Gastrocnemius medialis (tissue), 4 donors: ENCODE measurements around the gene LEKR1. TPM values are rescaled to one million over a fixed set of nuclear protein-coding genes. Genes with fewer than 3 reads are reported as not detected.
A peak's percentile ranks its signal among the peaks of the same experiment; 100 is the strongest.

ENCODE experiments used
- ATAC-seq, 2 donors: fragments of 150-250 bp; one replicate each; pipeline ENCODE4 v1.9.1; 2016
- DNase-seq, 2 donors: peaks; one replicate each; pipeline ENCODE4 v3.0.0-alpha.2; 2019
- H3K27ac ChIP-seq, 4 donors: fragments of 200-600 bp; sonication (generic); 1 replicate in 1 of 4; 2 replicates in 3 of 4; pipeline ENCODE4 v1.5.1; 2016 to 2018; ENCODE audit warnings: mild to moderate bottlenecking in 2 of 4, moderate library complexity in 1 of 4
- H3K27me3 ChIP-seq, 3 donors: fragments of 200-600 bp; sonication (generic) in 2 of 3; 1 replicate in 1 of 3; 2 replicates in 2 of 3; pipeline versions ENCODE4 v1.5.1 to v1.6.0; 2016 to 2019; ENCODE audit warnings: mild to moderate bottlenecking in 1 of 3, moderate library complexity in 1 of 3
- H3K36me3 ChIP-seq, 2 donors: fragments of 200-600 bp; sonication (generic) in 1 of 2; one replicate each; pipeline ENCODE4 v1.5.1; 2017 to 2018
- H3K4me1 ChIP-seq, 2 donors: fragments of 200-600 bp; sonication (generic) in 1 of 2; one replicate each; pipeline ENCODE4 v1.5.1; 2016 to 2017; ENCODE audit warnings: mild to moderate bottlenecking in 2 of 2
- H3K4me3 ChIP-seq, 4 donors: fragments of 200-600 bp; sonication (generic) in 3 of 4; 1 replicate in 1 of 4; 2 replicates in 3 of 4; pipeline ENCODE4 v1.5.1; 2016 to 2019; ENCODE audit warnings: mild to moderate bottlenecking in 2 of 4
- H3K9me3 ChIP-seq, 3 donors: fragments of 200-600 bp; sonication (generic) in 2 of 3; 1 replicate in 1 of 3; 2 replicates in 2 of 3; pipeline ENCODE4 v1.5.1; 2016 to 2019
- CTCF ChIP-seq, 5 experiments: fragments of 450-650 bp in 3 of 5; fragments of 200-600 bp in 2 of 5; sonication (generic) in 2 of 5; IDR thresholded peaks in 4 of 5; conservative IDR thresholded peaks in 1 of 5; 1 replicate in 4 of 5; 2 replicates in 1 of 5; pipeline ENCODE4 v1.5.1; 2016 to 2019; ENCODE audit warnings: antibody characterized with exemption in 5 of 5, mild to moderate bottlenecking in 3 of 5, moderate library complexity in 3 of 5
- POLR2A ChIP-seq, 2 donors: fragments of 450-650 bp; IDR thresholded peaks; one replicate each; pipeline ENCODE4 v1.6.1; 2017; ENCODE audit warnings: antibody characterized with exemption in 2 of 2, mild to moderate bottlenecking in 2 of 2, moderate library complexity in 2 of 2
- in situ Hi-C, 4 donors: fragments of 200-750 bp; cut with MboI; loops; one replicate each; pipeline versions ENCODE4 v1.15.0 to v1.8.0; 2017; ENCODE audit warnings: low sequenced_read_pairs in 4 of 4
- intact Hi-C: fragments of 100-400 bp; cut with DNase I; formaldehyde crosslinking; loops from one replicate; pipeline ENCODE4 v1.15.1; 2023; ENCODE audit warnings: low total_unique reads
- total RNA-seq, 4 donors: library from RNA; depleted of rRNA; stranded (reverse); fragments of >200 nt; gene quantifications; one replicate each; pipeline versions ENCODE4 v1.1.0 to v1.2.3, GENCODE V29; 2016

The LEKR1 gene
- total RNA-seq, 4 donors from 2014 or later = 0.20 to 0.56 TPM; not detected in 2

- in situ Hi-C loops = no loop called here
- H3K36me3 ChIP-seq = no peaks in the 10 kb centered on the region
- no peak overlapping the region for H3K27ac ChIP-seq
- intact Hi-C loops = no loop called here
- H3K9me3 ChIP-seq = no peaks in the 10 kb centered on the region
- no peak for DNase-seq
- TF ChIP-seq POLR2A (IDR thresholded peaks at IDR 0.05) (no peak), CTCF (IDR thresholded peaks at IDR 0.05 in 4 of 5, conservative IDR thresholded peaks at IDR 0.05 in 1 of 5) (no peak)
- no peaks in the 10 kb centered on the region for H3K27me3 ChIP-seq
- H3K4me1 ChIP-seq = peaks cover 6 to 7% of the 10 kb centered on the region in 2 donors
- no peak for ATAC-seq
- no peak overlapping the region for H3K4me3 ChIP-seq
These were observed 214.3 kb downstream of the LEKR1 start for GRCh38 chr3:157040456-157040855.

- ATAC-seq = peak; percentile 85 to 90
- H3K27ac ChIP-seq = peak overlapping the region in 1 of 4 donors; percentile 1
These were observed 216.1 kb downstream of the LEKR1 start for GRCh38 chr3:157042226-157042625.

GRCh38 chr3:157043771-157044170, 217.6 kb downstream of the LEKR1 start:
- intact Hi-C loops = no loop called here
- Histone ChIP-seq H3K36me3 (no peaks in the 10 kb centered on the region), H3K27me3 (no peaks in the 10 kb centered on the region), H3K4me3 (no peak overlapping the region), H3K9me3 (no peaks in the 10 kb centered on the region), H3K27ac (no peak overlapping the region), H3K4me1 (peaks cover 6 to 7% of the 10 kb centered on the region in 2 donors)
- DNase-seq (no peak), ATAC-seq (no peak)
- TF ChIP-seq CTCF (IDR thresholded peaks at IDR 0.05 in 4 of 5, conservative IDR thresholded peaks at IDR 0.05 in 1 of 5) (no peak), POLR2A (IDR thresholded peaks at IDR 0.05) (no peak)
- in situ Hi-C loops = no loop called here

More at GRCh38 chr3:157042226-157042625, 216.1 kb downstream of the LEKR1 start:
- TF ChIP-seq POLR2A (IDR thresholded peaks at IDR 0.05) (no peak), CTCF (IDR thresholded peaks at IDR 0.05 in 4 of 5, conservative IDR thresholded peaks at IDR 0.05 in 1 of 5) (no peak)
- Histone ChIP-seq H3K4me3 (no peak overlapping the region), H3K27me3 (no peaks in the 10 kb centered on the region), H3K9me3 (no peaks in the 10 kb centered on the region), H3K36me3 (no peaks in the 10 kb centered on the region), H3K4me1 (peaks cover 6 to 7% of the 10 kb centered on the region in 2 donors)
- DNase-seq = peak in 1 of 2 donors; percentile 17
- in situ Hi-C loops (no loop called here), intact Hi-C loops (no loop called here)

GRCh38 chr3:157045238-157045850, 219.2 kb downstream of the LEKR1 start:
- intact Hi-C loops = no loop called here
- in situ Hi-C loops = no loop called here
- H3K9me3 ChIP-seq = no peaks in the 10 kb centered on the region
- H3K36me3 ChIP-seq = no peaks in the 10 kb centered on the region
- H3K27ac ChIP-seq = no peak overlapping the region
- no peak for TF ChIP-seq POLR2A (IDR thresholded peaks at IDR 0.05)
- TF ChIP-seq CTCF (IDR thresholded peaks at IDR 0.05 in 4 of 5, conservative IDR thresholded peaks at IDR 0.05 in 1 of 5) = no peak
- no peak overlapping the region for H3K4me3 ChIP-seq
- ATAC-seq (no peak), DNase-seq (no peak)
- H3K27me3 ChIP-seq = no peaks in the 10 kb centered on the region
- peaks cover 6 to 7% of the 10 kb centered on the region in 2 donors for H3K4me1 ChIP-seq

- Histone ChIP-seq H3K36me3 (no peaks in the 10 kb centered on the region), H3K27ac (no peak overlapping the region), H3K4me1 (peaks cover 6 to 7% of the 10 kb centered on the region in 2 donors), H3K4me3 (no peak overlapping the region), H3K27me3 (no peaks in the 10 kb centered on the region), H3K9me3 (no peaks in the 10 kb centered on the region)
- ATAC-seq (no peak), DNase-seq (no peak)
- TF ChIP-seq CTCF (IDR thresholded peaks at IDR 0.05 in 4 of 5, conservative IDR thresholded peaks at IDR 0.05 in 1 of 5) (no peak), POLR2A (IDR thresholded peaks at IDR 0.05) (no peak)
- in situ Hi-C loops = no loop called here
- intact Hi-C loops = no loop called here
These were observed 220.4 kb downstream of the LEKR1 start for GRCh38 chr3:157046520-157046919.
